B cell (primary cell): ENCODE results near the gene PITPNB. TPM values are rescaled to one million over a fixed set of nuclear protein-coding genes. Genes with fewer than 3 reads are reported as not detected.

Experiments used
- ATAC-seq: fragments of 200-7000 bp; cut with Tn5 transposase; one replicate; pipeline ENCODE4 v1.10.0; 2021; ENCODE audit warnings: low read depth, mild to moderate bottlenecking, moderate number of reproducible peaks, moderate library complexity
- CTCF ChIA-PET: fragments of 350-600 bp; sonication (Branson Sonifier 250); formaldehyde crosslinking; loops from one replicate; lab custom pipeline; 2021; ENCODE audit warnings: antibody characterized with exemption, inconsistent platforms; lab: Charles Lee
- POLR2A ChIA-PET: fragments of 350-600 bp; sonication (Branson Sonifier 250); formaldehyde crosslinking; loops from one replicate; lab custom pipeline; 2021; ENCODE audit warnings: antibody characterized with exemption; lab: Charles Lee
- DNase-seq: peaks from one replicate; pipeline ENCODE4 v3.0.0; 2013
- H2AFZ ChIP-seq: 2 replicates; pipeline ENCODE4 v1.6.1; 2012; ENCODE audit warnings: mild to moderate bottlenecking, low read depth, low read length; ENCODE audit not compliant: insufficient read depth, poor library complexity, severe bottlenecking
- H3K27ac ChIP-seq, 2 donors: 1 replicate in 1 of 2; 2 replicates in 1 of 2; pipeline ENCODE4 v1.5.1; 2012 to 2013; ENCODE audit warnings: low read length in 2 of 2, mild to moderate bottlenecking in 2 of 2, moderate library complexity in 1 of 2
- H3K27me3 ChIP-seq, 4 experiments: fragments of 200-600 bp in 1 of 4; sonication (generic) in 1 of 4; replicated peaks in 1 of 4; 1 replicate in 2 of 4; 2 replicates in 2 of 4; pipeline versions ENCODE4 v1.6.1 to v1.7.0; 2013 to 2016; ENCODE audit warnings: low read length in 3 of 4, mild to moderate bottlenecking in 2 of 4, mixed read lengths in 1 of 4, moderate library complexity in 1 of 4; ENCODE audit not compliant: insufficient read depth in 4 of 4, control insufficient read depth in 3 of 4; ENCODE audit errors: control extremely low read depth in 1 of 4
- H3K36me3 ChIP-seq, 2 experiments: replicated peaks in 1 of 2; 1 replicate in 1 of 2; 2 replicates in 1 of 2; pipeline versions ENCODE4 v1.6.1 to v1.7.1; 2013; ENCODE audit warnings: low read length in 1 of 2; ENCODE audit not compliant: insufficient read depth in 2 of 2, control insufficient read depth in 1 of 2; ENCODE audit errors: control extremely low read depth in 1 of 2, extremely low read depth in 1 of 2
- H3K4me1 ChIP-seq, 2 donors: fragments of 200-600 bp in 1 of 2; sonication (generic) in 1 of 2; 1 replicate in 1 of 2; 2 replicates in 1 of 2; pipeline versions ENCODE4 v1.5.1 to v1.6.1; 2013 to 2017; ENCODE audit warnings: low read length in 2 of 2; ENCODE audit not compliant: control insufficient read depth in 2 of 2, insufficient read depth in 2 of 2
- H3K4me2 ChIP-seq: replicated peaks from 2 replicates; pipeline ENCODE3; 2012; ENCODE audit warnings: mild to moderate bottlenecking, low read depth, low read length; ENCODE audit not compliant: poor library complexity, severe bottlenecking
- H3K4me3 ChIP-seq, 5 experiments: fragments of 200-600 bp in 1 of 5; sonication (generic) in 1 of 5; 1 replicate in 3 of 5; 2 replicates in 2 of 5; pipeline versions ENCODE4 v1.5.1 to v1.7.0; 2011 to 2016; ENCODE audit warnings: low read length in 4 of 5, mild to moderate bottlenecking in 4 of 5, low read depth in 2 of 5, control low read depth in 1 of 5, moderate library complexity in 1 of 5; ENCODE audit not compliant: insufficient read depth in 1 of 5; ENCODE audit errors: control extremely low read depth in 1 of 5, extremely low read depth in 1 of 5
- H3K79me2 ChIP-seq: fragments of 200-600 bp; sonication (generic); one replicate; pipeline ENCODE4 v1.6.0; 2016; ENCODE audit warnings: low read length; ENCODE audit not compliant: control insufficient read depth, insufficient read depth
- H3K9ac ChIP-seq: fragments of 200-600 bp; sonication (generic); 2 replicates; pipeline ENCODE4 v1.6.1; 2017; ENCODE audit warnings: mild to moderate bottlenecking, low read length, moderate library complexity
- H3K9me3 ChIP-seq, 3 donors: one replicate each; pipeline versions ENCODE4 v1.6.1 to v1.7.1; 2013; ENCODE audit warnings: low read length in 2 of 3; ENCODE audit not compliant: control insufficient read depth in 2 of 3, insufficient read depth in 1 of 3; ENCODE audit errors: control extremely low read depth in 1 of 3
- H4K20me1 ChIP-seq: 2 replicates; pipeline ENCODE4 v1.6.0; 2012; ENCODE audit warnings: mild to moderate bottlenecking, low read length; ENCODE audit not compliant: insufficient read depth, control insufficient read depth, poor library complexity, severe bottlenecking
- H3K27ac Mint-ChIP-seq: one replicate; pipeline ENCODE4 v1.8.0; 2021; ENCODE audit warnings: mixed read lengths
- H3K27me3 Mint-ChIP-seq: one replicate; pipeline ENCODE4 v1.8.0; 2021; ENCODE audit warnings: mixed read lengths
- H3K4me1 Mint-ChIP-seq: one replicate; pipeline ENCODE4 v1.8.0; 2021; ENCODE audit warnings: mixed read lengths
- H3K4me3 Mint-ChIP-seq: one replicate; pipeline ENCODE4 v1.8.0; 2021; ENCODE audit warnings: mixed read lengths
- H3K9me3 Mint-ChIP-seq: one replicate; pipeline ENCODE4 v1.8.0; 2022; ENCODE audit warnings: mixed read lengths; ENCODE audit not compliant: insufficient read depth
- EZH2 ChIP-seq: IDR thresholded peaks from 2 replicates; pipeline ENCODE4 v1.6.1; 2012; ENCODE audit warnings: borderline replicate concordance, low read depth, mild to moderate bottlenecking, moderate library complexity, low read length; ENCODE audit not compliant: insufficient read depth, poor library complexity, severe bottlenecking
- WGBS: methylation state at CpG from one replicate; pipeline ENCODE4 v1.1.5; 2013; ENCODE audit warnings: missing lambda C conversion rate; ENCODE audit not compliant: insufficient coverage; 5-methylcytosine and 5-hydroxymethylcytosine counted together
- intact Hi-C: fragments of 100-400 bp; cut with micrococcal nuclease; formaldehyde crosslinking; loops from one replicate; pipeline ENCODE4 v1.10.0; 2022
- polyA plus RNA-seq: library from polyadenylated mRNA; depleted of rRNA; stranded (reverse); fragments of >200 nt; gene quantifications from 2 replicates; pipeline ENCODE4 v1.2.3, GENCODE V29; 2012
- total RNA-seq, 2 donors: library from RNA; stranded (reverse); fragments of 120-200 nt in 1 of 2; gene quantifications; 1 replicate in 1 of 2; 2 replicates in 1 of 2; pipeline versions ENCODE4 v1.2.3 to v1.2.4, GENCODE V29; 2013 to 2022
- TF ChIP-seq, protein P1 (sequence below): fragments of 200-600 bp; IDR thresholded peaks from one replicate; pipeline ENCODE4 v1.8.0; 2022; ENCODE audit warnings: antibody characterized with exemption, mild to moderate bottlenecking

The PITPNB gene
- total and polyA plus RNA-seq, 2 donors (not counting 1 experiment from before 2014, with no cell fraction given): 17.5 to 82.3 TPM

DNA sequence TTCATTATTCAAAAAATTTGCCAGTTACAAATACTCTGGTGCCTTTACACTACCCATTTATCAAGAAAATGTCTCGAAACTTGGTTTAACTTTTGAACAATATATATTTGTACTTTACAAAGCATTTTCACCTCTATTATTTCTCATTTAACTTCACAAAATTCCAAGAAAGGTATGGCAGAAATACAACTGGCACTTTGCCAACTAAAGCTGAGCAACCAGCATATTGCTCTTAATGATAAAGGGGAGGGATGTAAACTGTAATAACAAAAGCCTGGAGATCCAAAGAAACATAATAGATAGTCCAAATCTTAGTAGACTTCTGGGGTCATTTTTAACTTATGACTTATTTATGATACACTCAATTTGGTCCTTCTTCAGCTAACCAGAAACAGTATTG, 7.7 kb downstream of the PITPNB start:
- H3K9ac ChIP-seq: no peak overlapping the region
- intact Hi-C loops: no loop called here
- WGBS: no CpG with 5 or more reads among the region's 1 CpG
- H3K4me1 Mint-ChIP-seq: peaks cover 40% of the 10 kb centered on the region
- TF ChIP-seq EZH2: no peak
- TF ChIP-seq, protein P1, sequence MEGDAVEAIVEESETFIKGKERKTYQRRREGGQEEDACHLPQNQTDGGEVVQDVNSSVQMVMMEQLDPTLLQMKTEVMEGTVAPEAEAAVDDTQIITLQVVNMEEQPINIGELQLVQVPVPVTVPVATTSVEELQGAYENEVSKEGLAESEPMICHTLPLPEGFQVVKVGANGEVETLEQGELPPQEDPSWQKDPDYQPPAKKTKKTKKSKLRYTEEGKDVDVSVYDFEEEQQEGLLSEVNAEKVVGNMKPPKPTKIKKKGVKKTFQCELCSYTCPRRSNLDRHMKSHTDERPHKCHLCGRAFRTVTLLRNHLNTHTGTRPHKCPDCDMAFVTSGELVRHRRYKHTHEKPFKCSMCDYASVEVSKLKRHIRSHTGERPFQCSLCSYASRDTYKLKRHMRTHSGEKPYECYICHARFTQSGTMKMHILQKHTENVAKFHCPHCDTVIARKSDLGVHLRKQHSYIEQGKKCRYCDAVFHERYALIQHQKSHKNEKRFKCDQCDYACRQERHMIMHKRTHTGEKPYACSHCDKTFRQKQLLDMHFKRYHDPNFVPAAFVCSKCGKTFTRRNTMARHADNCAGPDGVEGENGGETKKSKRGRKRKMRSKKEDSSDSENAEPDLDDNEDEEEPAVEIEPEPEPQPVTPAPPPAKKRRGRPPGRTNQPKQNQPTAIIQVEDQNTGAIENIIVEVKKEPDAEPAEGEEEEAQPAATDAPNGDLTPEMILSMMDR: no peak
- H3K27me3 Mint-ChIP-seq: no peaks in the 10 kb centered on the region
- no peak overlapping the region for H3K4me2 ChIP-seq
- peaks cover 85% of the 10 kb centered on the region for H3K79me2 ChIP-seq
- peaks cover 56% of the 10 kb centered on the region for H4K20me1 ChIP-seq
- ChIA-PET CTCF (interaction anchor here (0.7 to 1.2 kb wide), 3 partner anchors 25 to 92 kb away, joined by 3 to 4 read pairs (median 3); no protein-coding TSS in a partner anchor), POLR2A (no interaction called here)
- ATAC-seq: no peak
- H3K4me3 ChIP-seq: no peak overlapping the region
- H3K9me3 ChIP-seq: no peaks in the 10 kb centered on the region
- no peak overlapping the region for H3K4me3 Mint-ChIP-seq
- DNase-seq: no peak
- no peak overlapping the region for H3K27ac Mint-ChIP-seq
- peaks cover 0 to 17% of the 10 kb centered on the region in 2 donors for H3K4me1 ChIP-seq
- no peak overlapping the region for H2AFZ ChIP-seq
- H3K27ac ChIP-seq: no peak overlapping the region
- no peaks in the 10 kb centered on the region for H3K27me3 ChIP-seq
- no peaks in the 10 kb centered on the region for H3K9me3 Mint-ChIP-seq
- peaks cover 4 to 43% of the 10 kb centered on the region in 2 experiments for H3K36me3 ChIP-seq

DNA sequence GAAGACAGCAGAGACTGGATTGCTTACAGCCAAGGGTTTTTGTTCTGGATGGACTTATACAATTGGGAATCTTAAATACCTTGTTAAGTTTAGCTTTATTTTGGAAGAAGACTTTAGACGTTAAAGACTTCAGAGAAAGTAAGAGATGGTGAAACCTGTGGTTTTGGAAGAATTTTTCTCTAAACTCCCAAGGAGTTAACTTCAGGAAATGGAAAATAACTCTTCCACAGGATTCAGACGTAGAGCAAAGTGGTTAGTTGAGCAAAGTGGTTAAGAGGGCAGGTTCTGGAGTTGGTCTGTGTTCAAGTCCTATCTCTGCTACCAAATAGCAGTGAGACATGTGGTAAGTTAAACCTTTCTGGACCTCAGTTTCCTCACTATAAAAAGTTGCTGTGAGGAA, 12.8 kb downstream of the PITPNB start:
- DNase-seq: no peak
- no peak overlapping the region for H2AFZ ChIP-seq
- H4K20me1 ChIP-seq: peaks cover 36% of the 10 kb centered on the region
- CTCF ChIA-PET: no interaction called here
- no peak overlapping the region for H3K4me3 ChIP-seq
- H3K9me3 Mint-ChIP-seq: no peaks in the 10 kb centered on the region
- H3K27me3 ChIP-seq: no peaks in the 10 kb centered on the region
- no CpG with 5 or more reads among the region's 2 CpGs for WGBS
- peaks cover 0 to 5% of the 10 kb centered on the region in 2 donors for H3K4me1 ChIP-seq
- H3K9ac ChIP-seq: no peak overlapping the region
- H3K27ac ChIP-seq: no peak overlapping the region
- H3K9me3 ChIP-seq: no peaks in the 10 kb centered on the region
- H3K4me3 Mint-ChIP-seq: no peak overlapping the region
- H3K79me2 ChIP-seq: peaks cover 58% of the 10 kb centered on the region
- H3K36me3 ChIP-seq: peaks cover 7 to 57% of the 10 kb centered on the region in 2 experiments
- intact Hi-C loops: no loop called here
- peaks cover 9% of the 10 kb centered on the region for H3K4me1 Mint-ChIP-seq
- TF ChIP-seq, protein P1: no peak
- TF ChIP-seq EZH2: no peak
- no peaks in the 10 kb centered on the region for H3K27me3 Mint-ChIP-seq
- POLR2A ChIA-PET: no interaction called here
- H3K27ac Mint-ChIP-seq: no peak overlapping the region
- H3K4me2 ChIP-seq: no peak overlapping the region
- ATAC-seq: no peak
